ENCODE results near the gene MYBPH.

- no peak for TF ChIP-seq CTCF (IDR thresholded peaks at IDR 0.05; ENCODE audit: low read length)
- TF ChIP-seq EZH2 (optimal IDR thresholded peaks at IDR 0.05; ENCODE audit: low read depth, low read length), result no peak
Measured at GRCh38 chr1:203179667-203180005, 4.0 kb upstream of the MYBPH start.

Data from MM.1S (cell line).